Embryonic facial prominence (tissue), 1 donor: ENCODE data around the gene SLC9A4.

Source experiments
- DNase-seq: peaks from one replicate; pipeline ENCODE4 v3.0.0-alpha.2; 2016; ENCODE audit errors: extremely low spot score

The SLC9A4 gene

GRCh38 chr2:102502576-102502975 is 29.6 kb downstream of the SLC9A4 start:
- no peak for DNase-seq

DNA sequence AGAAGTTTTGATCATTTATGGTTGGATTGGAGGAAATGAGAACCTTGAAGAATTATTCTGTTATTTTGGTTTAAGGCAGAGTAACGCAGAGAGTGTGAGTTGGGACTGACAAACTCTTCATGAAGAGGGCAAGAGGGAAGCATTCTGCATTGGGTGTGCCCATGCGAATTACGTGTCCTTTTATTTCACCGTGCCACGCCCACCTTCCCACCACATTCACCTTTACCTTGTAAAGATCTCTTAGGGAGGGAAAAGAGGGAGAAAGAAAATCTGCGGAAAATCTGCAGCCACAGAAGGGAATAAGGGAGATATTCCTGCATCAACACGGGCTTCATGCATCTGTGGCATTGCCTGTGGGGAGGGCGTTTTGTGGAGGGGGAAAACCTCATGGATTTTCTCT is 31.8 kb downstream of the SLC9A4 start:
- no peak for DNase-seq

DNA sequence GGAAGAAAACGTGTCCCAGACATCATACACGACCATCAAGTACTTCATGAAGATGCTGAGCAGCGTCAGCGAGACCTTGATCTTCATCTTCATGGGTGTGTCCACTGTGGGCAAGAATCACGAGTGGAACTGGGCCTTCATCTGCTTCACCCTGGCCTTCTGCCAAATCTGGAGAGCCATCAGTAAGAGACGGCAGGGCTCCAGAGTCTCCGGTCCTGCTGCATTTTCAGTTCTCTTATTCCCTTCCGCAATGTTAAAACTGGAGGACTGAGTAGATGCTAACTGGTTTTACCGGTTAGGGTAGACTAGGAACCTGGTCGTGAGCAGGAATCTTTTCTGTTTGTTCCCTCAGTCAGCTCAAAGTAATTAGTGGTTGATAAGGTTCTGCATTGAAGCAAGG is 32.3 kb downstream of the SLC9A4 start:
- no peak for DNase-seq

DNA sequence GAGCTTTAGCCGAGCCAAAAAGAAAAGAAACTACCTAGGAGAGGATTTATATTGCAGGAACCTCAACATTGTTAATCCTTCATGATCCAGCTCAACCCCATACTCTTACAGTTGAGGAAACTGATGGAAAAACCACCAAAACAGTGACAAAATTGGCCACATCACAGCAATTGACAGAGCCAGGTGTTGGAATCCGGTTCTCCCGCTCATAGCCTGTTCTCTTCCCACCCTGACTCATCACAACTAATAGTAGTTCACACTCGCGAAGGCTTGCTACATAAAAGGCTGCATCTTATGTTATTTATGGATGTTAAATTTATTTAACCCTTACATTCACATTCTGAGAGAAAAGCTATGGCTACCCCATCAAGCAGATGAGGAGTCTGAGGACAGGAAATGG is 33.7 kb downstream of the SLC9A4 start:
- DNase-seq: no peak

DNA sequence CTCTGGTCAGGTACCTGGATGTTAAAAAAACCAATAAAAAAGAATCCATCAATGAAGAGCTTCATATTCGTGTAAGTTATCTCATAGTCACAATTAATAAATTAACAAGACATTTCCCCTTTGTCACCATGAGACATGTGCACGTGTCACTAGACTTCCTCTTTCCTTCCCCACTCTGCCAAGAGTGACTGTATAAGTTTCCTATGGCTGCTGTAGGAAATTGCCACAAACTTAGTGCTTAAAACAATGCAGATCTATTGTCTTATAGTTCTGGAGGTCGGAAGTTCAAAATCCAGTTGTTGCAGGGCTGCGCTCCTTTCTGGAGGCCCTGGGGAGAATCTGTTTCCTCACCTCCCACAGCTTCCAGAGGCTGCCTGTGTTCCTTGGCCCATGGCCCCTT is 35.8 kb downstream of the SLC9A4 start:
- DNase-seq: no peak

GRCh38 chr2:102509749-102510148 is 36.7 kb downstream of the SLC9A4 start:
- no peak for DNase-seq

DNA sequence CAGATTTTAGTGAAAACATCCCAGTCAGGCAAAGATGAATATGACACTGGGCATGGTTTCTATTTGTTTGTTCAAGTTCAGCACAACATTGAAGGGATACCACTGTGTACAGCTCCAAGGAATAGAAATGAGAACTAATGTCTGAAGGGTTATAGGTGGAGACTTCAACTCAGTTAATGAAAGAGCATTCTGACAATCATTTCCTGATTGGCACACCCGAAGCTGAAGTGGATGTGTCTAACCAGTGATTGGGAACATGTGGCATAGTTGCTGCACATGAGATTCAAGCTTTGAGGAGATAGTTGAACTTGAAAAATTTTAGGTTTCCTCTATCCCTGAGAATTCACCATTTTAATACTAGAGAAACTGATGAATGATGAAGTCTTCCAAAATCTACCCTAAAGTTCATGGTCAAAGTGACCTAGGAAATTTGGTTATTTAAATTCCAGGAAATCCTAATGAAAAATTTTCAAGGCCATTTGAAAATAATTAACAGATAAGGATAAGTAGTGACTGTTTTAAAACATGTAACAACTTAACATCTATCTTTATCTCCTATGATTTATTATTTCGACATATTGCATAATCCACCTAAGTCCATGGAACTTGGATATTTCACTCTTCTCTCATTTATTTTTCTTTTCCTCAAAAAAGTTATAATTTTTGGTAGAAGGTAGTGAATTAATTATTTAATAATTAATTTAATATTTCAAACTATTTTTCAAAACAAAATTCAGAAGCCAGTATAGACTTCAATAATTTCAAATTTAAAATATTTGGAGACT is 38.0 kb downstream of the SLC9A4 start:
- no peak for DNase-seq

DNA sequence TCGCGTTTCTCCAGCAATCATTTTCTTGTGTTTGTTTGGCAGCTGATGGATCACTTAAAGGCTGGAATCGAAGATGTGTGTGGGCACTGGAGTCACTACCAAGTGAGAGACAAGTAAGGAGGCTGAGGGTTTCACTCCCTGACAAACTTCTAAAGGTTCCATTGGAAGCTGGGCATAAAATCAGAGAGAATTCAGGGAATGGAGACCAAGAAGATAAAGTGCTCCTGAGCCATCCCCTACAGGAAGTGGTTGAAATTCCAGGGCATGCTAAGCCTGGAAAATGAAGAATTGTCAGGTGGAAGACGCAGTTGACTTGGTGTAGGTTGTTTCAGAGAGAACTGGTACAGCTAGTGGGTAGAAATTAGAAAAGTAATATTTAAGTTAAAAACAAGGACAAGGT is 39.1 kb downstream of the SLC9A4 start:
- DNase-seq: no peak

DNA sequence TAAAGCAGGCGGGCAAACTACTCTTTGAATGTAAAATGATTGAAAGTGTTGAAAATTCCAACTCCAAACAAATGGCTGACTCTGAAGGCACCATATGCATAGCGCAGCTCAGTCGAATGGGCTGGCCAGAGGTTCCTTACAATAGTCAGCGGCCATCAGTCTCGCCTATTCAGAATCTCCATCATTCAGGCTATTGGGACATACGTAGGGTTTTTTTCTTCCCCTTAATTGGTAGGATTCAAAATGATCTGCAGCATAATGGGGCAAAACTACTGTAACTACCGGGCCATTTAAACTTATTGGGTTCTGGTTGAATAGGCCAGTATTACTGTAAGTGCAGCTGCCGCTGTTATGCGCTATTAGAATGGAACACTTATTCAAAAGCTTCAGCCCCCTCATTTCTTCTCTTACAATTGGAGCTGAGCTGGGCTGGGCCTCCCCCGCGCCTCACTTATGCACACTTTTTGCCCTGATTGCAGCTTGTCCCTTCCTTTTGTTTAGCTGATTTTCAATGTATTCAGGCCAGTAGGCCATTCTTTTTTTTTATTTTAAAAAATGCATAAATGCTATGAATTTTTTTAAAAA is 40.4 kb downstream of the SLC9A4 start:
- DNase-seq: no peak

DNA sequence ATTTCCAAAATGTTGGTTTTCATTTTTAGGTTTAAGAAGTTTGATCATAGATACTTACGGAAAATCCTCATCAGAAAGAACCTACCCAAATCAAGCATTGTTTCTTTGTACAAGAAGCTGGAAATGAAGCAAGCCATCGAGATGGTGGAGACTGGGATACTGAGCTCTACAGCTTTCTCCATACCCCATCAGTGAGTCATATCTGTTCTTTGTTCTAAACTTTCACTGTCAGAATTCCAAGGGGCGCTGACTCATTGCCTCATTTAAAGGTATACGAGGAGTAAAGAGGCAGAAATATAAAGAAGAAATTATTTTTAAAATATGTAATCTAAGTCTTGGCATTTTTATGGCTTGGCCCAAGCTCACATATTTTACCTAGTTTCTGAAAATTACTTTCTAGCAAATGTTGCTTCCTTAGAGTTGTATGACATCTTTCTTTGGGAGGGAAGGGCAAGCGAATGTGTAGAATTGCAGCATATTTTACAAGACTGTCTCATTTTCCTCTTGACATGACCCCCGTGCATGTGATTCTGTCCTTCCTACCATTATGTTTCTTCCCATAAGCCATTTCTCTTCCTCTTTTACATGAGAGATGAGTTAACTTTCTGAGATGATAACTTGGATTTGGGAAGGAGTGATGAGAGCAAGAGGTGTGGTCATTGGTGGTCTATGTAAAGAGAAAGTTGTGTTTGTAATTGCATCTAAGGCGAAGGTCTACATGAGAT is 41.2 kb downstream of the SLC9A4 start:
- DNase-seq: no peak

GRCh38 chr2:102515851-102516250 is 42.8 kb downstream of the SLC9A4 start:
- no peak for DNase-seq

DNA sequence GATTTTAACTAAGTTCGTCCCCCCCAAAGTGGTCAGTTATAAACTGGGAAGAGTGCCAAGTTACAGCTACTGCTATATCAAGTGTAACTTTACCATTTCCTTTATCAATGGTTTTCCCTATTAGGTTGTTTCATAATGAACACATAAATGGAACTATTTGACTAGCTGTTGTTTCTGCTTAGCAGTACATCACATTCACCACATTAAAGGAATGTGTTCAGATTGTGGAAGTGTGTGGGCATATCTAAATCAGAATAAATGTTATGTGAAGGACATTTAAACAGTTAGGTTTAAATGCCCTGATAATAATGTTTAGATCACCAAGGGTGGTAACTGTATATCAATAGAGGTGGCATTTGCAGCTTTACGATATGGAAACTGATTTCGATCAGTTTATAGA is 45.1 kb downstream of the SLC9A4 start:
- DNase-seq: no peak

GRCh38 chr2:102520009-102520408 is 47.0 kb downstream of the SLC9A4 start:
- no peak for DNase-seq

DNA sequence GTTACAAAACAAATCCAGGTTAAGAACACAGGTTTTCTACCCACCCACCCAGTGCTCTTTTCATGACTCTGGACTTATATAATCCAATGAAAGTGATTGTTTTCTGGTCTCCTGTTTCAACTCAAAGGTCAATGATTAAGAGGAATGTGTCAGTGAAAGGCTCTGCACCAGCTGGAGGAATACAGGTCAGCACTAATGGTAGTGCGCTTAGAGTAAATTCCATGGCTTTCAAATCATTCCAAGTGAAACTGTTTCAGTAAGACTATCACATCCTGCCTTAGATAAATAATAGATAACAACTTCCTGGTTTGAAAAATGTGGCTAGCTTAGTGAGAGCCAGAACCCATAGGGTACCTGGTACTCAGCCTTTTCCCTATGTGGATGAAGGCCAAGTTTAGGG is 47.8 kb downstream of the SLC9A4 start:
- DNase-seq: no peak

GRCh38 chr2:102522162-102522561 is 49.1 kb downstream of the SLC9A4 start:
- no peak for DNase-seq

GRCh38 chr2:102522890-102523289 is 49.9 kb downstream of the SLC9A4 start:
- DNase-seq: no peak

GRCh38 chr2:102523651-102524050 is 50.6 kb downstream of the SLC9A4 start:
- DNase-seq: no peak

- no peak for DNase-seq
Observed at GRCh38 chr2:102527086-102527485, 54.1 kb downstream of the SLC9A4 start.

- no peak for DNase-seq
Observed at GRCh38 chr2:102538491-102538890, 65.5 kb downstream of the SLC9A4 start.

GRCh38 chr2:102540882-102541281 is 67.9 kb downstream of the SLC9A4 start:
- no peak for DNase-seq

DNA sequence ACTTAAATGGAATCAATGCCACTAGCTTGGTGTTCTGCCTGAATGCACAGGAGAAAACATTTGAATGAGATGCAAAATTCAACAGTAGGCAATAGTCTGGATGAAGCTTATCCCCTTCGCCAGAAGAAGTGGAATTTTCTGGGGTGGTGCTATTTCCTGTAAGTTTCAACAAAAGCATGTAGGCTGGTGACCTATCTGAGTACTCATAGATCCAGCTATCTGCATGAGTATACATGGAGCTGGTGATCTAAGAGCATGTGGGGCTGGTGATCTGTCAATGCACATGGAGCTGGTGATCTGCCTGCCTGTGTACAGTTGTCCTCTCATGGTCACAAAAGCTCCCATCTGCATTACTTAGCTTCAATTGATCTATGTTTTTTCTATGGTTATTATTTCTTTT is 71.2 kb downstream of the SLC9A4 start:
- DNase-seq: no peak

DNA sequence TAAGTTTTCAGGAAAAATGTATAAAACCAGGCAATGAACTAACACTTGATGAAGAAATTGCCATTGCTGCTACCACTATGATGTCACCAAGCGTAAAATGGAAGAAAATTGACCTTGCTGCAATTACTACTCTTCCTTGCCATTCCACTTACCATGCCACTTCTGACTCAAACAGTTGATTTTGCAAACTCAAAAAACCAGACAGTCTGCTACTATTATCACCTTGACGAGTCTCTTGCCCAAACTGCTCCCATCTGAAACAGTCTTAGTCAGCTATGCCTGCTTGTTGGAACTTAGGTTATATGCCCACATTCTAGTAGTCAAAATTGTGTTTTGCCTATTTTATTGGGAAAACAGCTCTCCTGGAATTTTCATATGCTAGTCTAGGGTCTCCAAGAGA is 74.4 kb downstream of the SLC9A4 start:
- no peak for DNase-seq

DNA sequence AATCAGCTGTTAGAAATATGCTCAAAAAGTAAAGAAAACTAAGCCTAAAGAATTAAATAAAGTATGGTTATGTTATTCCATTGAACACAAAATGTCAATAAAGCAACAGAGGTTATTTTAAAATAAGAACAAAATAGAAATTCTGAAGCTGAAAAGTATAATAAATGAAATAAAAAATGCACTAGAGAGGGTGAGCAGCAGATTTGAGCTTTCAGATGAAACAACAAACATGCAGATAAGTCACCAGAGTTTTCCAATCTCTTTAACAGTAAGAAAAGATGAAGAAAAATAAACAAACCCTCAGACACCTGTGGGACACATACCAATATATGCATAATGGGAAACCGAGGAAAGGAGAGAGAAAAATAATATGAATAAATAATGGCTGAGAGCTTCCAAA is 76.0 kb downstream of the SLC9A4 start:
- no peak for DNase-seq
